WTC11 (cell line): ENCODE measurements around the gene TMPRSS13. TPM values are rescaled to one million over a fixed set of nuclear protein-coding genes. Genes with fewer than 3 reads are reported as not detected.

Experiments used
- ATAC-seq: fragments of 200-7000 bp; cut with Tn5 transposase; 2 replicates; pipeline ENCODE4 v1.10.0; 2021; ENCODE audit warnings: mild to moderate bottlenecking, moderate library complexity
- CTCF ChIA-PET: fragments of 300-600 bp; sonication (Branson Sonifier 250); formaldehyde crosslinking; loops from one replicate; lab custom pipeline; 2021; ENCODE audit warnings: antibody characterized with exemption; lab: Charles Lee
- POLR2A ChIA-PET: fragments of 350-600 bp; sonication (Branson Sonifier 250); formaldehyde crosslinking; loops from one replicate; lab custom pipeline; 2021; ENCODE audit warnings: antibody characterized with exemption; lab: Charles Lee
- DNase-seq: peaks from one replicate; pipeline ENCODE4 v3.0.0; 2021; ENCODE audit warnings: low spot score
- H3K27ac Mint-ChIP-seq: 2 replicates; pipeline ENCODE4 v1.8.0; 2021; ENCODE audit warnings: mixed read lengths
- H3K27me3 Mint-ChIP-seq: 2 replicates; pipeline ENCODE4 v1.8.0; 2021; ENCODE audit warnings: low read depth, mild to moderate bottlenecking, moderate library complexity, mixed read lengths
- H3K36me3 Mint-ChIP-seq: 2 replicates; pipeline ENCODE4 v1.8.0; 2021; ENCODE audit warnings: mixed read lengths
- H3K4me1 Mint-ChIP-seq: 2 replicates; pipeline ENCODE4 v1.8.0; 2022; ENCODE audit warnings: mixed read lengths
- H3K4me3 Mint-ChIP-seq: 2 replicates; pipeline ENCODE4 v1.8.0; 2021; ENCODE audit warnings: mild to moderate bottlenecking, moderate library complexity, mixed read lengths
- H3K9me3 Mint-ChIP-seq: 2 replicates; pipeline ENCODE4 v1.8.0; 2021; ENCODE audit warnings: mixed read lengths
- ATF6 ChIP-seq: sonication (generic); formaldehyde crosslinking; IDR thresholded peaks from 2 replicates; pipeline ENCODE4 v1.8.1; 2023; ENCODE audit warnings: mild to moderate bottlenecking, missing genetic modification reagents
- ERG ChIP-seq: fragments of 250-450 bp; sonication (Bioruptor Pico); IDR thresholded peaks from 2 replicates; pipeline ENCODE4 v1.8.0; 2021; ENCODE audit warnings: mild to moderate bottlenecking
- FOXP4 ChIP-seq: sonication (generic); formaldehyde crosslinking; IDR thresholded peaks from 2 replicates; pipeline ENCODE4 v1.8.0; 2022; ENCODE audit warnings: mild to moderate bottlenecking, missing genetic modification reagents
- GTF2I ChIP-seq: fragments of 250-450 bp; sonication (Bioruptor Pico); conservative IDR thresholded peaks from 2 replicates; pipeline ENCODE4 v1.4.0; 2021; ENCODE audit warnings: mild to moderate bottlenecking
- HMGA2 ChIP-seq: fragments of 250-450 bp; sonication (Bioruptor Pico); IDR thresholded peaks from 2 replicates; pipeline ENCODE4 v1.4.0; 2021; ENCODE audit warnings: mild to moderate bottlenecking, moderate library complexity
- NFE2L1 ChIP-seq: sonication (generic); formaldehyde crosslinking; IDR thresholded peaks from 2 replicates; pipeline ENCODE4 v1.8.1; 2023; ENCODE audit warnings: missing genetic modification reagents
- NR1H2 ChIP-seq: sonication (generic); formaldehyde crosslinking; IDR thresholded peaks from 2 replicates; pipeline ENCODE4 v1.9.0; 2021; ENCODE audit warnings: mild to moderate bottlenecking, moderate library complexity, missing genetic modification reagents
- PRRX2 ChIP-seq: fragments of 250-450 bp; sonication (Bioruptor Pico); IDR thresholded peaks from 2 replicates; pipeline ENCODE4 v1.8.0; 2021; ENCODE audit warnings: mild to moderate bottlenecking
- RORB ChIP-seq: fragments of 250-450 bp; sonication (Bioruptor Pico); IDR thresholded peaks from 2 replicates; pipeline ENCODE4 v1.9.0; 2021; ENCODE audit warnings: mild to moderate bottlenecking
- SMAD4 ChIP-seq: sonication (generic); formaldehyde crosslinking; IDR thresholded peaks from 2 replicates; pipeline ENCODE4 v1.8.0; 2022; ENCODE audit warnings: mild to moderate bottlenecking, missing genetic modification reagents
- STAT6 ChIP-seq: sonication (generic); formaldehyde crosslinking; conservative IDR thresholded peaks from 2 replicates; pipeline ENCODE4 v1.8.1; 2023; ENCODE audit warnings: mild to moderate bottlenecking, low read depth, missing genetic modification reagents, moderate library complexity
- TEAD1 ChIP-seq: sonication (generic); formaldehyde crosslinking; IDR thresholded peaks from 2 replicates; pipeline ENCODE4 v1.8.0; 2022; ENCODE audit warnings: mild to moderate bottlenecking, missing genetic modification reagents
- TEAD4 ChIP-seq: sonication (generic); formaldehyde crosslinking; IDR thresholded peaks from 2 replicates; pipeline ENCODE4 v1.8.0; 2022; ENCODE audit warnings: mild to moderate bottlenecking, missing genetic modification reagents
- USF2 ChIP-seq: sonication (generic); formaldehyde crosslinking; IDR thresholded peaks from 2 replicates; pipeline ENCODE4 v1.8.1; 2023; ENCODE audit warnings: mild to moderate bottlenecking, missing genetic modification reagents, moderate library complexity
- ZBTB21 ChIP-seq: sonication (generic); formaldehyde crosslinking; IDR thresholded peaks from 2 replicates; pipeline ENCODE4 v1.8.1; 2023; ENCODE audit warnings: mild to moderate bottlenecking, missing genetic modification reagents, borderline replicate concordance
- ZNF121 ChIP-seq: sonication (generic); formaldehyde crosslinking; IDR thresholded peaks from 2 replicates; pipeline ENCODE4 v1.8.0; 2023; ENCODE audit warnings: missing genetic modification reagents
- ZNF423 ChIP-seq: fragments of 250-450 bp; sonication (Bioruptor Pico); IDR thresholded peaks from 2 replicates; pipeline ENCODE4 v2.1.2; 2022; ENCODE audit warnings: mild to moderate bottlenecking, moderate library complexity
- total RNA-seq: library from RNA; stranded (reverse); gene quantifications from 3 replicates; pipeline ENCODE4 v1.2.3, GENCODE V29; 2021

TMPRSS13 gene
- total RNA-seq, 1 experiment from 2014 or later = 0.63 TPM

- no peak for TF ChIP-seq PRRX2 (CRISPR knock-in tag)
- TF ChIP-seq STAT6 (CRISPR knock-in tag) = no peak
- no peak for TF ChIP-seq NR1H2 (CRISPR knock-in tag)
- no peak for TF ChIP-seq FOXP4 (CRISPR knock-in tag)
- TF ChIP-seq NFE2L1 = no peak
- TF ChIP-seq HMGA2 (CRISPR knock-in tag) = no peak
- TF ChIP-seq TEAD4 (CRISPR knock-in tag) = no peak
- TF ChIP-seq ERG (CRISPR knock-in tag) = no peak
- no peak for TF ChIP-seq ZBTB21 (CRISPR knock-in tag)
- TF ChIP-seq RORB = no peak
- no peak for TF ChIP-seq ZNF121 (CRISPR knock-in tag)
- no peak for TF ChIP-seq SMAD4 (CRISPR knock-in tag)
- no peak for TF ChIP-seq ATF6 (CRISPR knock-in tag)
- no peak for TF ChIP-seq ZNF423
- TF ChIP-seq GTF2I = no peak
- ChIA-PET POLR2A (interaction anchor here (0.6 to 1.6 kb wide), 2 partner anchors 16 to 110 kb away, joined by 3 to 6 read pairs; no protein-coding TSS in a partner anchor), CTCF (interaction anchor here (0.5 to 4.5 kb wide), 10 partner anchors 14 to 71 kb away, joined by 3 to 25 read pairs (median 6); no protein-coding TSS in a partner anchor)
- H3K36me3 Mint-ChIP-seq = no peaks in the 10 kb centered on the region
- H3K27ac Mint-ChIP-seq = no peak overlapping the region
- DNase-seq = no peak
- peak overlapping the region; percentile 95 for H3K4me3 Mint-ChIP-seq
- no peak for ATAC-seq
- no peaks in the 10 kb centered on the region for H3K9me3 Mint-ChIP-seq
- peaks cover 84% of the 10 kb centered on the region for H3K27me3 Mint-ChIP-seq
- peaks cover 37% of the 10 kb centered on the region for H3K4me1 Mint-ChIP-seq
Measured at GRCh38 chr11:117876059-117876340, 53.2 kb downstream of the TMPRSS13 start.

- no peak for DNase-seq
- CTCF ChIA-PET = interaction anchor here (0.9 to 4.5 kb wide), 8 partner anchors 15 to 71 kb away, joined by 3 to 25 read pairs (median 9); no protein-coding TSS in a partner anchor
- POLR2A ChIA-PET = interaction anchor here (0.6 to 1.6 kb wide), 2 partner anchors 15 to 109 kb away, joined by 3 to 6 read pairs; no protein-coding TSS in a partner anchor
- H3K27me3 Mint-ChIP-seq = peaks cover 85% of the 10 kb centered on the region
- no peak overlapping the region for H3K27ac Mint-ChIP-seq
- H3K9me3 Mint-ChIP-seq = no peaks in the 10 kb centered on the region
- peaks cover 42% of the 10 kb centered on the region for H3K4me1 Mint-ChIP-seq
- ATAC-seq = no peak
- no peaks in the 10 kb centered on the region for H3K36me3 Mint-ChIP-seq
- TF ChIP-seq TEAD1 (CRISPR knock-in tag) (no peak), USF2 (CRISPR knock-in tag) (peak; percentile 65)
- H3K4me3 Mint-ChIP-seq = peak overlapping the region; percentile 95
Measured at GRCh38 chr11:117875382-117876058, 53.7 kb downstream of the TMPRSS13 start.
